DND-41 (cell line): ENCODE data around the gene F13B.

ENCODE experiments used
- ATAC-seq: fragments of 200-7000 bp; cut with Tn5 transposase; 3 replicates; pipeline ENCODE4 v1.9.1; 2021; ENCODE audit warnings: low read depth; ENCODE audit not compliant: insufficient read depth
- DNase-seq: peaks from one replicate; pipeline ENCODE4 v3.0.0-alpha.2; 2020
- H2AFZ ChIP-seq: 2 replicates; pipeline ENCODE4 v1.6.0; 2012; ENCODE audit warnings: low read depth, low read length
- H3K27ac ChIP-seq: 2 replicates; pipeline ENCODE4 v1.5.1; 2012; ENCODE audit warnings: low read length, inconsistent platforms
- H3K27me3 ChIP-seq: fragments of 200-600 bp; sonication (generic); 2 replicates; pipeline ENCODE4 v1.6.0; 2012; ENCODE audit warnings: low read length, mild to moderate bottlenecking, inconsistent platforms; ENCODE audit not compliant: insufficient read depth, poor library complexity
- H3K36me3 ChIP-seq: 2 replicates; pipeline ENCODE4 v1.5.1; 2012; ENCODE audit warnings: low read length, inconsistent platforms; ENCODE audit not compliant: insufficient read depth
- H3K4me1 ChIP-seq: 2 replicates; pipeline ENCODE4 v1.5.1; 2012; ENCODE audit warnings: mild to moderate bottlenecking, low read length; ENCODE audit not compliant: insufficient read depth
- H3K4me2 ChIP-seq: 2 replicates; pipeline ENCODE4 v1.6.0; 2012; ENCODE audit warnings: mild to moderate bottlenecking, moderate library complexity, low read length, inconsistent platforms; ENCODE audit not compliant: insufficient read depth
- H3K4me3 ChIP-seq, 2 experiments: fragments of 200-600 bp in 1 of 2; shearing (Covaris generic) in 1 of 2; 2 replicates each; pipeline ENCODE4 v1.5.1; 2012 to 2016; ENCODE audit warnings: inconsistent platforms in 2 of 2, low read length in 2 of 2, mild to moderate bottlenecking in 2 of 2, low read depth in 1 of 2, moderate library complexity in 1 of 2
- H3K79me2 ChIP-seq: 2 replicates; pipeline ENCODE4 v1.6.0; 2012; ENCODE audit warnings: low read length, inconsistent platforms; ENCODE audit not compliant: insufficient read depth
- H3K9ac ChIP-seq: 2 replicates; pipeline ENCODE4 v1.6.0; 2012; ENCODE audit warnings: low read depth, mild to moderate bottlenecking, inconsistent platforms, low read length, moderate library complexity
- H3K9me3 ChIP-seq: 2 replicates; pipeline ENCODE4 v1.5.1; 2012; ENCODE audit warnings: low read length, moderate library complexity, mild to moderate bottlenecking, inconsistent platforms; ENCODE audit not compliant: insufficient read depth, severe bottlenecking
- H4K20me1 ChIP-seq: 2 replicates; pipeline ENCODE4 v1.6.0; 2012; ENCODE audit warnings: low read length; ENCODE audit not compliant: insufficient read depth
- CTCF ChIP-seq: IDR thresholded peaks from 2 replicates; pipeline ENCODE4 v1.5.1; 2012; ENCODE audit warnings: borderline replicate concordance, low read length, moderate library complexity, mild to moderate bottlenecking; ENCODE audit not compliant: poor library complexity, severe bottlenecking; ENCODE audit errors: extremely low read depth
- EZH2 ChIP-seq: IDR thresholded peaks from 3 replicates; pipeline ENCODE4 v1.6.1; 2012; ENCODE audit warnings: borderline replicate concordance, low read depth, mild to moderate bottlenecking, moderate library complexity, low read length, inconsistent platforms; ENCODE audit not compliant: severe bottlenecking

Gene F13B

DNA sequence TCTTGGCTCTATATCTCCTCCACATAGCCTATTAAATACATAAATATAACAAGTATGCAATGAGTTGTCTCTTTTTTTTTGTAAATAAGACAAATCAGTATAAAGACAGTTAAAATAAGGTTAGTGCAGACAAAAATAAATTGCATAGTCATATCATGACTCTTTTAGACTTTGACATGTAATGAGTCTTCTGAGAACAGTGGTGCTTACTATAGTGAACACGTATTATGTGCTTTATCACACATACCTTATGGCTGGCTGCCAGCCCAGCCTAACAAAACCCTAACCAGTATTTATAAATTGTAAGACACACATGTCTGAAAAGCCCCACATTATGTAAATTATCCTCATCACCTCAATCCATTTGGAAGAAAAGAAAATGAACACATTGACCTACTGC is 29.1 kb upstream of the F13B start:
- TF ChIP-seq EZH2 (no peak), CTCF (no peak)
- no peak overlapping the region for H2AFZ ChIP-seq
- H3K27ac ChIP-seq, result no peak overlapping the region
- no peak overlapping the region for H3K9ac ChIP-seq
- no peak overlapping the region for H3K4me3 ChIP-seq
- no peaks in the 10 kb centered on the region for H3K79me2 ChIP-seq
- H3K27me3 ChIP-seq, result no peaks in the 10 kb centered on the region
- H3K4me2 ChIP-seq, result no peak overlapping the region
- H3K36me3 ChIP-seq, result peaks cover 79% of the 10 kb centered on the region
- H4K20me1 ChIP-seq, result no peaks in the 10 kb centered on the region
- DNase-seq (no peak), ATAC-seq (no peak)
- H3K4me1 ChIP-seq, result no peaks in the 10 kb centered on the region
- H3K9me3 ChIP-seq, result no peaks in the 10 kb centered on the region

DNA sequence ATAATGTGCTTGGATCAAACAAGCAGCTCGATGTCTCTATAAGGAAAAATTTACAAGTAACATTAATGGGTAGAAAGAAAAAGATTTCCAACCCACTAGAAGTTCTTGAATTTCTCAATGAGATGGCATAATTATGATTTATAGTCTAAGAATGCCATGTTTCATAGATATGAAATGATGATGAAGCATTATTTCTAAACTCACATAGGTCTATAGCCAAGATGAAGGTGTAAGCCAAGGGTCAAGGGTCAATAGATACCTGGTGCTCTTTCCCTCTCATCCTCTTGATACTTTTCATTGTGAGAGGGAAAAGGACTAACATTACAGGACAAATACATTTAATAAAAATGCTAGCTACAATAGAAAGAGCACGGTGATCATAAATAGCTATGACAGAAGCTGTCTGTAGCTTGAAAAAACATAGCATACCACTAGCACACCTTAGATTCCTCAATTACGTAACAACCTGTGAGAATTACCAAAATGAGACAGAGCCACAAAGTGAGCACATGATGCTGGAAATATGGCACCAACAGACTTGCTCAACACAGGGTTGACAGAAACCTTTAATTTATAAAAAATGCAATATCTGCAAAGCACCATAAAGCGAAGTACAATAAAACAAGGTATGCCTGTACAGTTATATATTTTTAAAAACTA is 26.3 kb upstream of the F13B start:
- H3K4me3 ChIP-seq, result no peak overlapping the region
- H3K27ac ChIP-seq, result no peak overlapping the region
- no peak overlapping the region for H3K4me2 ChIP-seq
- no peak for ATAC-seq
- no peaks in the 10 kb centered on the region for H3K27me3 ChIP-seq
- TF ChIP-seq EZH2, result no peak
- TF ChIP-seq CTCF, result no peak
- H2AFZ ChIP-seq, result no peak overlapping the region
- H3K4me1 ChIP-seq, result no peaks in the 10 kb centered on the region
- no peak overlapping the region for H3K9ac ChIP-seq
- H4K20me1 ChIP-seq, result no peaks in the 10 kb centered on the region
- H3K79me2 ChIP-seq, result no peaks in the 10 kb centered on the region
- H3K9me3 ChIP-seq, result no peaks in the 10 kb centered on the region
- peaks cover 90% of the 10 kb centered on the region for H3K36me3 ChIP-seq
- DNase-seq, result no peak

DNA sequence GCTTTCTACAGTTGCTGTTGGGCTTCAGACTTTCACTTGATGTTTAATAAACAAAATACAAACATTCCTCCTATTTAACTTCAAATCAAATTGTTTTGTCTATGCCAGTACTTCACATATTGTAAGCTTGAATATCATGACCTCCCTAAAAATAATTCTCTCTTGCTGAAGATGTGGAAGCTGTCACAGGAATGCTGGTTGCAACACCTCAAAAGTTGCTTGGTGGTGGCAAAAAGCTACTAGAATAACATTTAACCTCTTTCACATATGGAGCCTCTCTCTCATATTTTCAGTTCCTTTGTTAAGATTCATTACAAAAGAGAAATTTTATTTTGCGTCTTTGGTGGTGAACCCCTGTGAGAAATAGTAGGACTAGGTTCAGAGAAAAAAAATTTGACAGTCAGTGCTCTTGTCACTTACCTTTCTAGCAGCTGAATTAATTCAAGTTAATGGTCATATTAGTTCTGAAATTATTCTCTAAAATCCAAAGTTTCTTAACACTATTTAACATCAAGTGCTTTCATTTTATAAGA is 25.5 kb upstream of the F13B start:
- H3K27me3 ChIP-seq, result no peaks in the 10 kb centered on the region
- H2AFZ ChIP-seq, result no peak overlapping the region
- H3K9me3 ChIP-seq, result no peaks in the 10 kb centered on the region
- H3K4me3 ChIP-seq, result no peak overlapping the region
- H3K9ac ChIP-seq, result no peak overlapping the region
- TF ChIP-seq CTCF, result no peak
- no peak for TF ChIP-seq EZH2
- no peaks in the 10 kb centered on the region for H3K4me1 ChIP-seq
- no peak overlapping the region for H3K27ac ChIP-seq
- H3K79me2 ChIP-seq, result no peaks in the 10 kb centered on the region
- peaks cover 95% of the 10 kb centered on the region for H3K36me3 ChIP-seq
- no peak for DNase-seq
- H4K20me1 ChIP-seq, result no peaks in the 10 kb centered on the region
- ATAC-seq, result no peak
- no peak overlapping the region for H3K4me2 ChIP-seq

- no peak for ATAC-seq
- peaks cover 71% of the 10 kb centered on the region for H3K36me3 ChIP-seq
Measured at GRCh38 chr1:197083474-197083873, 16.4 kb upstream of the F13B start.

More at GRCh38 chr1:197083474-197083873, 16.4 kb upstream of the F13B start:
- Histone ChIP-seq H3K27me3 (no peaks in the 10 kb centered on the region), H3K4me2 (no peak overlapping the region), H3K4me1 (no peaks in the 10 kb centered on the region), H2AFZ (no peak overlapping the region), H3K9ac (no peak overlapping the region), H3K27ac (no peak overlapping the region), H4K20me1 (no peaks in the 10 kb centered on the region), H3K4me3 (no peak overlapping the region), H3K79me2 (no peaks in the 10 kb centered on the region), H3K9me3 (peaks cover 43% of the 10 kb centered on the region)
- TF ChIP-seq EZH2 (no peak), CTCF (no peak)
- no peak for DNase-seq
